Stimulated activated CD4-positive, alpha-beta T cell treated with anti-CD3 and anti-CD28 coated beads, Interleukin-4, amount 100 ng/mL, for 4 hours (primary cell): ENCODE results near the gene ALG14.
A peak's percentile ranks its signal among the peaks of the same experiment; 100 is the strongest.
"Not testable (repeated sequence)": the region's sequence is repeated elsewhere in the genome, so short reads cannot be mapped to it uniquely, and the experiment has no call there.

ENCODE experiments used
- DNase-seq, 2 experiments: peaks; one replicate each; pipeline ENCODE4 v3.0.0-alpha.2; 2020

The ALG14 gene

GRCh38 chr1:95086949-95087533 is 14.3 kb upstream of the ALG14 start:
- no peak for DNase-seq

GRCh38 chr1:95085376-95085775 is 12.6 kb upstream of the ALG14 start:
- no peak for DNase-seq

- DNase-seq, result no peak
These were observed 11.8 kb upstream of the ALG14 start for GRCh38 chr1:95084317-95085176.

DNA sequence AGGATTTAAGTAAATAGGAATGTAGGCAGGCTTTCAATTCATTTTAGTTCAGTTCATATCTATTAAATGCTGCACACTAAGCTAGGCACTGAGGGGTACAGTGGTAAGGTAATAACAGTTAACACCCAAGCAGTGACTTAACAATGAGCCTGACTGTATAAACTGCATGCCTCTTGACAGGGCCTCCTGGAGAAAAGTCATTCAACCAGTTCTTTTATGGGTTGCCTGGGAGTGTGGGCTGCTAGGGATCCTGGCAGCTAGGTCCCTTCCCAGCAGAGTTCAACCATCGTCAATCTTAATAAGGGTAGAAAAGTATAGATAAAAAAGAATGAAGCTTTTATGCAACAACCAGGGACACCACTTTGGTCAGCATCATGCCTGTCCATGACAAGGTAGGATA is 8.1 kb upstream of the ALG14 start:
- no peak for DNase-seq

DNA sequence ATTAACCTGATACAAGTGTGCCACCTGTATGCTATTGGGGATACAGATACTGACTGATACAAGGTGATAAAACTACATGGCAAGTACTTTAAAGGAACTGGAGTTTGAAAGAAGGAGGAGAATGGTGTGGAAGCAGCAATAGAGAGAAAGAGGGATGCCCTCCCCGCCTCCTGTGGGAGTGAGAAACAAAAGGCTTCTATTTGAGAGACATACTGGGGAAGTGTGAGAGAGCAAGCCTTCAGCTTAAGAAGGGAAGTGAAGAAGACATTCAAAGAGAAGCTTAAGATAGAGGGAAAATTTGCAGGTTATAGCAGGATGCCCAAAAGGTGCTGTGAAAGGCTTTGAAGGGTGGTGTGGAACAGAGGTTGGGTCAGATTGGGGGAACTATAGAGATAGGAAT is 7.7 kb upstream of the ALG14 start:
- no peak for DNase-seq

DNA sequence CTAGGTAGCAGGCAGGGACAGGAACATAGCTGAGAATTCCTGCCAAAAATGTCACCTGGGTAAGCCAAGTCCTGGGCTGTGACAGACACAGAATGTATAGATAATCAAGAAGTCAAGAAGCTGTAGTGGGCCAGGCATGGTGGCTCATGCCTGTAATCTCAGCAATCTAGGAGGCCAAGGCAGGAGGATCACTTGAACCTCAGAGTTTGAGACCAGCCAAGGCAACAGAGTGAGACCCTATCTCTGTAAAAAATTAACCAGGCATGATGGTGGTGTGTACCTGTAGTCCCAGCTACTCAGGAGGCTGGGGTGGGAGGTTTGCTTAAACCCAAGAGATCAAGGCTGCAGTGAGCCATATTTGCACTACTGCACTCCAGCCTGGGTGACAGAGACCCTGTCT is 3.3 kb upstream of the ALG14 start:
- DNase-seq, result no peak

DNA sequence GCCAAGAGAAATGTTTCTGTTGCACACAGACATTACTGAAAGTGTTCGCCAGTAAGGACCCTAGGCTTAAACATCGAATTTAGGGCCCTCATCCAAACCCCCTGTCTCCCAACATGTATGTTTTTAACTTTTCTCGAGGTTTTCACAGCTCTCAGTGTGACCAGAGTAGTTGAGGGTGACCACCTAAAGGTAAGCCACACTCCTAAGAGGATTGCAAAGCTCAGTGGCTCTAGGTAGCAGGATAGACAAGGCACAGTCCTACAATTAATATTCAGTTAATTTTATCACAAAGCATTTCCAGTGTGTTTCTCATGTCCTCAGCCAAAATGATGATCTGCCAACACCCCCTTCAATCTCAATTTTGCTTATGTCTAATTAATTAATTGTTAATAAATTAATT is 695 bp upstream of the ALG14 start:
- DNase-seq, result no peak

GRCh38 chr1:95072117-95072516 is 634 bp downstream of the ALG14 start:
- no peak for DNase-seq

- no peak for DNase-seq
These were observed 1.2 kb downstream of the ALG14 start for GRCh38 chr1:95071539-95071938.

DNA sequence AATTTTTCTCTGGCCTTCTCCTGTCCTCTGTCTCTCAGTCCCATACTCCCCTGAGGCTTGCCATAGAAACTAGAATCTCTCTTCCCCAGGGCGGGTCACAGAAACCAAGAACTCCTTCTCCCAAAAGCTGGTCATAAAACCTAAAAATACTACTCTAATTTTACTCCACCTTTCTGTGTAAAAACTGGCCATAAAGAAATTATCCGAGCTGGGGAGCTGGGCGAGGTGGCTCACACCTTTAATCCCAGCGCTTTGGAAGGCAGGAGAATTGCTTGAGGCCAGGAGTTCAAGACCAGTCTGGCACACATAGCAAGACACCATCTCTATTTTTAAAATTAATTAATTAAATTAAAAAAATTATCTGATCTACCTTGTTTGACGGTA is 3.0 kb downstream of the ALG14 start:
- DNase-seq, result no peak

DNA sequence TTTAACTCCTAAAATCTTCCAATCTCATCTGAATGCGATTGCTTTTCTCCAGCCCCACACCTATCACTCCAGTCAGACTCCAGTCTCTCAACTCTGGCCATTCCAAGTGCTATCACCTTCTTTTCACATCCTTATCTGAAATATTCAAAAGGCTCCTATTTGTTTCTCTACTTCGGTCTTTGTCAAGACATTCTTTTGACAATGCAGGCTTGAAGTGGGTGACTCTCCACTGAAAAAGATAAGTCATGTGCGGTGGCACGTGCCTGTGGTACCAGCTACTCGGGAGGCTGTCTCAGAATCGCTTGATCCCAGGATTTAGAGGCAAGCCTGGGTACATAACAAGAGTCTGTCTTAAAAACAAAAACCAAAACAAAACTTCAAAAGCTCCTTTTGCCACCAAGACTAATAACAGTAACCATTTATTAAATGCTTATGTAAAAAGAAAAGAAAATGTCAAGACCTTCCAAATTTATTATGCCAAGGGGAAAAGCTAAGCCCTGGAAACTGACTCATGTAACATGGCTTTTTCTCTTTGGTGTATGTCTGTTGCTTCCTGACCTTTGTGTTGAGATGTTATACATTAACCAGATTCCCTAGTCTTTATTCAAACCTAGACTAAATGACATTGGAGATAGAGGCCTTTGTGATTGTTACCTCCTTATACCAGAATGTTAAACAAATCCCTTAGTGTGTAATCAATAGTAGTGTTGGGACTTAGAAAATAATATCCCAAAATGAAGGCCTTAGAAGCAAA is 3.6 kb downstream of the ALG14 start:
- no peak for DNase-seq

GRCh38 chr1:95067568-95067967 is 5.2 kb downstream of the ALG14 start:
- DNase-seq, result no peak

- no peak for DNase-seq
These were observed 5.7 kb downstream of the ALG14 start for GRCh38 chr1:95067062-95067461.

DNA sequence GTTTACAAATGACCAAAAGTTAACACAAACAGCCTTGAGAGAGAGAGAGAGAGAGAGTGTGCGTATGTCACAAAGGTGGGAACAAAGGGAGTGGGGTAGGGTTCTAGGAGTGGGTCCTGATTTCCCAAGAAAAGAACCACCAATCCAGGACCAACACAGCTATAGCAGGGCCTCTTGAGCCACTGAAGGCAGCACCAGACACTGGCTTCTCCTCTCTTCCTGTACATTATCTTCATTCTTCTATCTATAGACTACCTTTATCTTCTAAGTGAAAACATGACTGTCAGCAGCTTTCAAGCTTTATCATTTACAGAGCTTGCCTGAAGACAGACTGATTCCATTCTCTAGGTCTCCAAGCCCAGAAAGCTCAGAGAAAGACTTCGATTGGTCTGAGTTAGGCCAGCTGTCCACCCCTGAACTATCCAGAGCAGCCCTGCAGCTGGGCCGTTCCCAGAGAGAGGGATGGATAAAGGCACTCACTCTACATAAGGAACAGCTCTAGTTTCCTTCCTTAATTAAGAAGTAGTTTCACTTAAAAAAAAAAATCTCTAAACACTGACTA is 11.2 kb downstream of the ALG14 start:
- no peak for DNase-seq

DNA sequence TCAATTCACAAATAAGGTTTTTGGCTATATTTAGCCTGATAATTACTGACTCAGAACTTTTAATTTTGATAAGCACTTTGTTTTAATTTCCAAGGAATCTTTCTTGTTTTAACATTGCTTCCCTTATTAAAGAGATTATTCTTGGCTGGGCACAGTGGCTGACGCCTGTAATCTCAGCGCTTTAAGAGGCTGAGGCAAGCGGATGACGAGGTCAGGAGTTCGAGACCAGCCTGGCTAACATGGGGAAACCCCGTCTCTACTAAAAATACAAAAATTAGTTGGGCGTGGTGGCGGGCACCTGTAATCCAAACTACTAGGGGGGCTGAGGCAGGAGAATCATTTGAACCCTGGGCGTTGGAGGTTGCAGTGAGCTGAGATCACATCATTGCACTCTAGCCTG is 13.8 kb downstream of the ALG14 start:
- DNase-seq, result no peak

GRCh38 chr1:95057351-95057750 is 15.4 kb downstream of the ALG14 start:
- no peak for DNase-seq

DNA sequence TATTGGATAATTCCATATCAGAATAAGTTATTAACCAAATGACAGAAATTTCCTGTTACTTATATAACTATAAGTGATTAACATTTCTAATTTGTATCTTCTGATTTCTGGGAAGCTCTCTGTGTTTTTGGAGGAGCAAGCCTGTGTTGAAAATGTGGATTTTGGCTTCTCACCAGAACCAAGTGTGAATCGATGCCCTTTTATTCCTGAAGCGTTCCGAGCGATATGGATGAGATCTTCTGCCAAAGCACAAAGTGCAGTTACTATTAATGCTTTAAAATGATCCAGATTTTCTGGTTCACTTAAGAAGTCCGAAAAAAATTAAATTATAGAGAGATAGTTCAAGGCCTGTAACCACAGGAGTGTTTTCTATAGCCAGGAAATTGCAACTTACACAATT is 22.8 kb downstream of the ALG14 start:
- DNase-seq, result no peak

- DNase-seq, result no peak
These were observed 24.4 kb downstream of the ALG14 start for GRCh38 chr1:95048317-95048716.

DNA sequence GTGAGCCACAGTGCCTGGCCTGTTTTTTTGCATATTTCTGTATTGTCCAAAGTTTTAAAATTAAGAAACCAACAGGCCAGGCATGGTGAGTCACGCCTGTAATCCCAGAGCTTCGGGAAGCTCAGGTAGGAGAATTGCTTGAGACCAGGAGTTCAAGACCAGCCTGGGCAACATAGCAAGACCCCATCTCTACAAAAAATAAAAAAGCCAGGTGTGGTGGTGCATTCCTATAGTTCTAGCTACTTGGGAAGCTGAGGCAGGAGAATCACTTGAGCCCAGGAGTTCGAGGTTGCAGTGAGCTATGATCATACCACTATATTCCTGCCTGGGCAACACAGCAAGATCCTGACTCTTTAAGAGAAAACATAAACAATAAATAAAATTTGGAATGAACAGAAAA is 25.1 kb downstream of the ALG14 start:
- DNase-seq, result not testable (repeated sequence)

DNA sequence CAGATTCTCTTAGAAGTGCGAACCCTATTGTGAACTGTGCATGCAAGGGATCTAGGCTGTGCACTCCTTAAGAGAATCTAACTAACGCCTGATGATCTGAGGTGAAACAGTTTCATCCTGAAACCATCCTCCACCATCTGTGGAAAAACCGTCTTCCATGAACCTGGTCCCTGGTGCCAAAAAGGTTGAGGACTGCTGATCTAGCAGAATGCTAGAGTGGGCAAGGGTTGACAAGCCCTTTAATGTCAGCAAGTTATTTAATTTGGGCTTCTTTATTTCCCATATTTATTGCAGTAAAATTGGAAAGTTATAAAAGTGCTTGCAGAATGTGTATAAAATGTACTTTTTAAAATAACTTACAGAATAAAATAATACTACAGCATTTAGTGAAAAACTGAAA is 26.4 kb downstream of the ALG14 start:
- no peak for DNase-seq

GRCh38 chr1:95043141-95043980 is 29.4 kb downstream of the ALG14 start:
- DNase-seq, result peak; percentile 65 to 70

- no peak for DNase-seq
These were observed 30.5 kb downstream of the ALG14 start for GRCh38 chr1:95042286-95042685.
